Measurements from ENCODE around the gene SULT1C4.

DNA sequence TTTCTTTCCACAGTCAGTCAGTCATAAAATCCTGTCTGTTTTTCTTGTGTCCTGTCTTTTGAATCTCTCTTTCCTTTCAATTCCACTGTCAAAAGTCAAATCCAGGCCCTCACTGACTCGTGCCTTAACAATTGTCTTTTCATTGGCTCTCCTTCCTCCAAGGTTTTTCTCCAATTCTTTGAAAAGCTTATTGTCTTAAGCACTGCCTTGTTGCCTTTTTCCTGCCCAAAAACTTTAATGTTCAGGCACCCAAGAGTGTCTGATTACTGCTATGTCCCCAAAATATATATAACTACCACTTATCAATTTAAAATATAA is 13.9 kb upstream of the SULT1C4 start:
- TF ChIP-seq, protein P1, sequence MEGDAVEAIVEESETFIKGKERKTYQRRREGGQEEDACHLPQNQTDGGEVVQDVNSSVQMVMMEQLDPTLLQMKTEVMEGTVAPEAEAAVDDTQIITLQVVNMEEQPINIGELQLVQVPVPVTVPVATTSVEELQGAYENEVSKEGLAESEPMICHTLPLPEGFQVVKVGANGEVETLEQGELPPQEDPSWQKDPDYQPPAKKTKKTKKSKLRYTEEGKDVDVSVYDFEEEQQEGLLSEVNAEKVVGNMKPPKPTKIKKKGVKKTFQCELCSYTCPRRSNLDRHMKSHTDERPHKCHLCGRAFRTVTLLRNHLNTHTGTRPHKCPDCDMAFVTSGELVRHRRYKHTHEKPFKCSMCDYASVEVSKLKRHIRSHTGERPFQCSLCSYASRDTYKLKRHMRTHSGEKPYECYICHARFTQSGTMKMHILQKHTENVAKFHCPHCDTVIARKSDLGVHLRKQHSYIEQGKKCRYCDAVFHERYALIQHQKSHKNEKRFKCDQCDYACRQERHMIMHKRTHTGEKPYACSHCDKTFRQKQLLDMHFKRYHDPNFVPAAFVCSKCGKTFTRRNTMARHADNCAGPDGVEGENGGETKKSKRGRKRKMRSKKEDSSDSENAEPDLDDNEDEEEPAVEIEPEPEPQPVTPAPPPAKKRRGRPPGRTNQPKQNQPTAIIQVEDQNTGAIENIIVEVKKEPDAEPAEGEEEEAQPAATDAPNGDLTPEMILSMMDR (IDR thresholded peaks at IDR 0.05) = no peak
- no peak for TF ChIP-seq POLR2A (IDR thresholded peaks at IDR 0.05)

Measured in esophagus squamous epithelium (tissue), 4 donors.